ENCODE measurements around the gene SLC43A2.

Gene SLC43A2

DNA sequence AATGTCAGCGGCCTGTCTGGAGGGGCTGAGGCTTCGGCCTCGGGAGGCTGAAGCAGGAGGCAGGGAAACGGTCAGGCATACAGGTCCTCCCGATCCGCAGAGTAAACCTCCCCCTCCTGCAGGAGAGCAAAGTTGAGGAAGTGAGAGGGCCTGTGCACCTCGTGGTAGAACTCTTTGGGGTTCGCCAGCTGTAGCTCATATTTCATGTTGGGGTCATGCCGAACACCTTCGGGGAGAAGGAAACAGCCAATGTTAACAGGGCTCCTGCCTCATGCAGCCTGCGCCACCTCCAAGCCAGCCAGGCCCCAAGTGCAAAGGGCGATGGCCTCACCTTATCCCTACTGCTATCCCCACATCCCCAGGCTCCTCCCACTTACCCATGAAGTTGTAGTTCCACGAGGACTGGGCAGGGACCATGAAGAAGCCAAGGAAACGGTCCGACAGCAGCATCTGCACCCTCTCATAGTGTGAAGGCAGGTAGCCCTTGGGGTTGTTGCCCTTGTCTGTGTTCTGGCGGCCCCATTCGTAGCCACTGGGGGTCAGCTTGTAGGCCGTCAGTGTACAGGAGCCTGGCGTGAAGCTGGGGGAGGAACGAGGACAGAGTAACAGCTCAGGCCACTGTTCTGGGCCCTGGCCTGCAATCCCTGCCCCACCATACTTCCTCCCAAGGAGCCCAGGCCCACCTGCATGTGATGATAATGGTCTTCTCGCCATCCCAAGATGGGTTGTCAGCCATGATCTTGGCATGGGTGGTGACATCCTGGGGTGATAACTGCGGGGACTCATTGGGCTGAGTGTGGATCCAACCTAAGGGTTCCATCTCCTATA, 22.3 kb upstream of the SLC43A2 start:
- H3K36me3 ChIP-seq = peaks cover 61% of the 10 kb centered on the region
- peak overlapping the region; percentile 94 for H3K4me2 ChIP-seq
- peak overlapping the region; percentile 70; the same call in 1 of the 2 replicates for H3K4me3 ChIP-seq
- no peak for TF ChIP-seq Cebpa-rat (IDR thresholded peaks at IDR 0.05)
- H4K20me1 ChIP-seq = peaks cover 64% of the 10 kb centered on the region
- H3K4me1 ChIP-seq = peaks cover 48% of the 10 kb centered on the region
- H3K27me3 ChIP-seq = no peaks in the 10 kb centered on the region
- H3K9me3 ChIP-seq = no peaks in the 10 kb centered on the region
- H3K27ac ChIP-seq = peak overlapping the region; percentile 72; the same call in 1 of the 2 replicates
- no peak overlapping the region; the same call in 1 of the 2 replicates for H3K9ac ChIP-seq

DNA sequence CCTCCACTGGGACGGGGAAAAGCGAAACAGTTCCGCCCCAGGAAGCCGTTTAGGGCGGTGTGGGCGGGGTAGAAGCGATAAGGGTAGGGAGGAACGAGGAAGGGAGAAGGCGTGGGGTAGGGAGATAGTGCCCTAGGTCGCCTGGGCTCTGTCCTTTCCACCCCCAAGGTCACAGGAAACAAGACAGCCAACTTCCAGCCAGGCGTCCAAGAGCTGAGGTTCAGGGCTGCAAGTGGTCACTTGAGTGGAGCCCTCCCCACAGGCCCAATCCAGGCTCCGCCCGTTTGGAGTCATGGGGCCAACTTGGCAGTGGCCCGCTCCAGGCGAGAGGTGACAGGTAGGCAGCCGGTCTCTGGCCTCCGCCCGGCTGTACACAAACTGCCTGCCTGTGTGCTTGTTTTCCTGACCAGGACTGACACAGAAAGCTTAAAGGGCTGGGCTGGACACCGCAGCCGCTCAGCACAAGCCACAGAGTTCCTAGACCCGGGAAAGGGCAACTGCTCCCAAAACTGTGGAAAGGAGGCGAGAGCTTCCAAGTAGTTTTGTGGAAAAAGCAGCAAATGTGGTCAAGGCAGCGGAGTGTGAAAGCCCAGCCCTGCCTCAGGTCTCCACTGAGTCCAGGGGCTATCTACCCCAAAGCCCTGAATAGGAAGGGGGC, 21.3 kb upstream of the SLC43A2 start, which contains the start of gene RILP:
RILP (minus strand) TSS at position 23 of the 658 bp plus-strand sequence. CDS start 62 bp downstream, outside the sequence.
- TF ChIP-seq Cebpa-rat (IDR thresholded peaks at IDR 0.05) = no peak
- Histone ChIP-seq H3K4me3 (peak within 1 kb of the TSS; percentile 71), H3K4me2 (peak within 1 kb of the TSS; percentile 98), H3K36me3 (peaks cover 52% of the 10 kb centered on the region), H3K9ac (peak within 1 kb of the TSS; percentile 83), H3K27ac (peak within 1 kb of the TSS; percentile 88), H3K4me1 (peaks cover 53% of the 10 kb centered on the region), H3K27me3 (no peaks in the 10 kb centered on the region), H4K20me1 (peaks cover 57% of the 10 kb centered on the region), H3K9me3 (no peaks in the 10 kb centered on the region)

DNA sequence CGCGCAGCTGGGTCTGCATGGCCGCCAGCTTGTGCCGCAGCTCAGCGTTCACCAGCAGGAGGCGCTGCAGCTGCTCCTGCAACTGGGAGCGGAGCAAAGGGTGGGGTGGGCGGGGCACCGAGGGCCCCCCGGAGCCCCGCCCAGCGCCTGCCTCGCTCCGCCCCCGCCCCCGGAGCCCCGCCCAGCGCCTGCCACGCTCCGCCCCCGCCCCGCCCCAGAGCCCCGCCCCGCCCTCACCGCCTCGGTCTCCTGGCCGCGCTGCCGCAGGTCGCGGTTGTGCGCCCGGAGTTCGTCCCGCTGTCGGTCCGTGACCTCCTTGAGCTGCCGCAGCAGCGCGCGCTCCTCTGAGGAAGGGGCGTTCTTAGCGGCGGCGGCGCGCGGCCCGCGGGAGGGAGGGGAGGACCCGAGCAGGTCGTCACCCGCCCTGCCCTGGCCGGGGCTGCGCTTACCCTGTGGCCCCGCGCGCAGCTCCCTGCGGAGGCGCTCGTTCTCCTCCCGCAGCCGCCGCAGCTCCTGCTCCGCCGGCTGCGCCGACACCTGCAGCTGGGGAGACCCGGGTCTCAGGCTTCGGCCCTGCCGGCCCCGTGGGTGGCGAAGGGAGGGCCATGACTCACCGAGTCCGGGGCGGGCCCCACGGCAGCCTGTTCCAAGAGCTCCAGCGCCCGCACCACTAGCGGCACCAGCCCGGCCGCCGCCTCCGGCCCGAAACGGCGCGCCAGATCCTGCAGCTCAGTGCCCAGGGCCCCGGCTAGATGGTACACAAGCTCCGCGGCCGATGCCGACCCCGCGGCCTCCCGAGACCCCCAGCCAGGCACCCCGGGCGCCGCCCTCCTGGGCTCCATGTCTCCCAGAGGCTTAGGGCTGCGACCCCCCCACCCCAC, 20.6 kb upstream of the SLC43A2 start:
- H3K4me1 ChIP-seq = peaks cover 60% of the 10 kb centered on the region
- H3K4me3 ChIP-seq = peak overlapping the region; percentile 71
- TF ChIP-seq Cebpa-rat (IDR thresholded peaks at IDR 0.05) = no peak
- H4K20me1 ChIP-seq = peaks cover 53% of the 10 kb centered on the region
- H3K27me3 ChIP-seq = no peaks in the 10 kb centered on the region
- H3K9ac ChIP-seq = peak overlapping the region; percentile 83
- no peaks in the 10 kb centered on the region for H3K9me3 ChIP-seq
- peak overlapping the region; percentile 88 for H3K27ac ChIP-seq
- H3K4me2 ChIP-seq = peak overlapping the region; percentile 98
- H3K36me3 ChIP-seq = peaks cover 44% of the 10 kb centered on the region

DNA sequence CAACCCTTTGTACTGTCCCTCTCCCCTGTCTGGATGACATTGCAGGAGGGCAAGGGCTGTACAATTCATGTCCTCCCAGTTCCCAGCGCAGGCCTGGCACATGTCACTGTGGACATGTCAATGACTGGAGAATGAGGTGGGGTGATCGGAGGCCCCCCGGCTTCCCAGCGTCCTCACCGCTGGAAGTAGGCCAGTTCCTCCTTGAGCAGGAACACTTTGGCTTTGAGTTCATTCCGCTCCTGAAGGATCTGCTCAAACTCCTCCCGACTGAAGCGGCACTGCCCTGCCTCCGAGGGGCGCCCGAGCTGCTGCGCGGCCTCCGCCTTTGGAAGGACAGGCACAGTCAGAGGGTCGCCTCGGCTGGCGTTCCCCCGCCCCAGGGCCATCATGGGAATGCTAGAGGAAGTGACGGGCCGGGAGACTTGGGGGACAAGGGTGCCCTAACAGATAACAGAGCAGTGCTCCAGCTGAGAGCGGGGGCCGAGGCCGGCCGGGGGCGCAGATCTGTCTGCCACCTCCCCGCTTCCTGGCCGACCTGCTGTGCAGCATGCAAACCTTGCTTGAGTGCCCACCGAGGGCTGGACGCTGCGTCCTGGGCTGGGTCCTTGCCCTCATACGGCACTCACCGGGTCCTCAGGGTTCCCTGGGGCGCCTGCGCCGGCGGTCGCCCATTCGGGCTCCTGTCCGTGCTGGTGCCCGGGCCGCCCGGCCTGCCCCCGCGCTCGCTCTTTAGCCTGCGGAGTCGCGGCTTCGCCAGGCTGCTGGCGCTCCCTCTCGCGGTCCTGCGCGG, 19.7 kb upstream of the SLC43A2 start:
- peaks cover 68% of the 10 kb centered on the region for H3K4me1 ChIP-seq
- H3K27ac ChIP-seq = peak overlapping the region; percentile 88
- peak overlapping the region; percentile 98 for H3K4me2 ChIP-seq
- peaks cover 35% of the 10 kb centered on the region for H3K36me3 ChIP-seq
- TF ChIP-seq Cebpa-rat (IDR thresholded peaks at IDR 0.05) = no peak
- H3K9ac ChIP-seq = peak overlapping the region; percentile 83
- peak overlapping the region; percentile 71 for H3K4me3 ChIP-seq
- no peaks in the 10 kb centered on the region for H3K27me3 ChIP-seq
- peaks cover 51% of the 10 kb centered on the region for H4K20me1 ChIP-seq
- no peaks in the 10 kb centered on the region for H3K9me3 ChIP-seq

DNA sequence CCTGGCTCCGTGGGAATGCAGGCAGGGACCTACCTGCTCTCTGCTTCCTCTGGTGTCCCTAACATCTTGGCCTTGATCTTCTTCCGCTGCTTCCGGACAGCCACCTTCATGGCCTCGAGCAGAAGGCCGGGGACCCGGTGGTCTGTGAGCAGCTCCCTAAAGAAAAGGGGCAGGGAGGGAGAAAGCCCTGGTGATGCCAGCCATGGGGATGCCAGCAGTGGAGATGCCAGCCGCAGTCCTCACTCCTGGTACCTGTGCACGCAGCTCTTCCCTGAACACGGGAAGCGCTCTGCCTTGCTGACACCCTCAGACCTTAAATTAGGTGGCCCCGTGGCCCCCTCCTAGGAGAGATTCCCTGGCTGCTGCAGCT, 19.2 kb upstream of the SLC43A2 start:
- peaks cover 68% of the 10 kb centered on the region for H3K4me1 ChIP-seq
- H3K36me3 ChIP-seq = peaks cover 31% of the 10 kb centered on the region
- H4K20me1 ChIP-seq = peaks cover 47% of the 10 kb centered on the region
- H3K4me2 ChIP-seq = peak overlapping the region; percentile 98
- peak overlapping the region; percentile 71 for H3K4me3 ChIP-seq
- peak overlapping the region; percentile 83 for H3K9ac ChIP-seq
- no peaks in the 10 kb centered on the region for H3K27me3 ChIP-seq
- H3K9me3 ChIP-seq = no peaks in the 10 kb centered on the region
- H3K27ac ChIP-seq = peak overlapping the region; percentile 88
- TF ChIP-seq Cebpa-rat (IDR thresholded peaks at IDR 0.05) = no peak

DNA sequence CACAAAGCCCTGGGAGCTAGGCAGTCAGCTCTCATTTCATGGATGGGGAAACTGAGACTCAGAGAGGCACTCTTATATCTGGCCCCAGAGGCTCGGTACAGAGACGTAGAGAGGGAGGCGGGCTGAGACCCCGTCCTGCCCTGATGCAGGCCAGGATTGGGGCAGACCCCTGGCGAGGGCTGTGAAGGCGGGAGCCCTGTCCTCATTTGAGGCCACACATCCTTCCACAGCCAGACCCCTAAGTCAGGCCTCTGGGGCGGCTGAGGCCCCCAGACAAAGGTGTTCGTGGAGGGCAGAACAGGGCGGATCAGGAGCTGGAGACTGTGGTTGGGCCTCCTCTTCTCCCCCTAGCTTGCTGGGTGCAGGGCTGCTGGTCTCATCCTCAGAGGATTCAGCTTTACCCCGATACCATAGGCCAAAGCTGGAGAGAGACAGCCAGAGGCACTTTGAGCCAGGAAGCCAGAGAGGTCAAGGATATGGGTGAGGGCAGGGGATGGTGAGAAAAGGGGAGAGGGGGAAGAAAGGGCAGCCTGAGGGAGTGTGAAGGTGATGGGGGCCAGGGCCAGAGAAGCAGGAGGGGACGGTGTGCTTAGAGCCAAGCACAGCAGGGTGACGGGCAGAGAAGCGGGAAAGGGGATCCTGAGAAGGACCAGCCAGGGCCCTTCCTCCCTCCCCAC, 17.7 kb upstream of the SLC43A2 start:
- Histone ChIP-seq H3K27ac (peak overlapping the region; percentile 94), H3K9ac (peak overlapping the region; percentile 91), H3K9me3 (no peaks in the 10 kb centered on the region), H3K27me3 (no peaks in the 10 kb centered on the region), H3K36me3 (peaks cover 20% of the 10 kb centered on the region), H4K20me1 (peaks cover 43% of the 10 kb centered on the region), H3K4me3 (peak overlapping the region; percentile 85), H3K4me1 (peaks cover 63% of the 10 kb centered on the region), H3K4me2 (peak overlapping the region; percentile 98)
- no peak for TF ChIP-seq Cebpa-rat (IDR thresholded peaks at IDR 0.05)

DNA sequence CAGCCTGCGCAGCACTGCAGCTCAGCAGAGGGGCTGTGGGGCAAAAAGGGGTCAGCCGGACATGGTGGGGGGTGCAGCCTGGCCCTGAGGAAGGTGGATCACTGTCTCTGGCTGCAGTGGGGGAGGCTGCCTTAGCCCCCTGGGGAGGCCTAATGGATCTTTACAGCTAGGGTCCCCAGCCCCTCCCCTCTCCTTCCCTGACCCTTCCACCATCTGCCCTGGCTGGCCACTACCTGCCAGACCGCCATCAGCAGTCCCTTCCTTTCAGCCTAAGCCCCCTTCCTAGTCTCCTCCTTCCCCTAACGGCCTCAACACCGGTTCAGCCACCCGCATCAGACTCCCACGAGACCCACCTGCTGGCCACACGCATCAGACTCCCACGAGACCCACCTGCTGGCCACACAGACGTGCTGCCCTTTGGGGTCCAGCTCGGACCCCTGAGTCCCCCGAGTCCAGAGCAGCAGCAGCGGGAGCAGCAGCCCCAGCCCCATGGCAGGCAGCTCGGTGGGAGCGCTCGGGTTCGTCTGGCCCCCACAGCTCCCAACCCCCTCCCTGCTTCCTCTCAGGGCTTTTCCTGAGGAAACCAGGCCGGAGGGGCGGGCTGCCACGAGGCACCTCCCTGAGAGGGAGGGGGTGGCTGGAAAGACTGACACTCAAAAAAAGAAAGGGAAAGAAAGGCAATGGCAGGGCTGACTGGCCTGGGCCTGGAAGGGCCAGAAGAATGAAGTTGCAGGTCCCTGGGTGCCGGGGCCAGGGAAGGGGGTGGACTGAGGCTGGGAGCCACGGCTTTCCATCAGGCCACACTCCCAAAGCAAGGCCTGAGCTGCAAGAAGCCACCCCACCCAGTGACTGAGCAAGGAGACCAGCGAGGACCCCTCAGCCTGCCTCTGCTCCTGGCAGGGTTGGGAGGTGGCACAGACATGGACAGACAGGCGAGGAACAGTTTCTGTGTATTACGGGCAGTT, 16.9 kb upstream of the SLC43A2 start, which contains the start of gene SCARF1:
SCARF1 (minus strand) TSS at position 526 of the 965 bp plus-strand sequence; CDS start at position 491, 35 bp downstream.
- H3K9me3 ChIP-seq = no peaks in the 10 kb centered on the region
- H3K27me3 ChIP-seq = no peaks in the 10 kb centered on the region
- peaks cover 62% of the 10 kb centered on the region for H3K4me1 ChIP-seq
- peak within 1 kb of the TSS; percentile 85 for H3K4me3 ChIP-seq
- H3K4me2 ChIP-seq = peak within 1 kb of the TSS; percentile 98
- H3K9ac ChIP-seq = peak within 1 kb of the TSS; percentile 91
- H4K20me1 ChIP-seq = peaks cover 43% of the 10 kb centered on the region
- peaks cover 19% of the 10 kb centered on the region for H3K36me3 ChIP-seq
- H3K27ac ChIP-seq = peak within 1 kb of the TSS; percentile 94
- TF ChIP-seq Cebpa-rat (IDR thresholded peaks at IDR 0.05) = no peak
